Stimulated activated CD8-positive, alpha-beta memory T cell treated with anti-CD3 and anti-CD28 coated beads, Interleukin-7, amount 100 ng/mL, for 24 hours (primary cell): ENCODE results near the gene C6orf62.
"Not testable (repeated sequence)": the region's sequence is repeated elsewhere in the genome, so short reads cannot be mapped to it uniquely, and the experiment has no call there.

Source experiments
- DNase-seq: peaks from one replicate; pipeline ENCODE4 v3.0.0-alpha.2; 2020; ENCODE audit warnings: low read depth

Gene C6orf62

GRCh38 chr6:24696097-24696496, 22.9 kb downstream of the C6orf62 start:
- no peak for DNase-seq

- peak; percentile 9 for DNase-seq
Measured at GRCh38 chr6:24695635-24696034, 23.3 kb downstream of the C6orf62 start.

- no peak for DNase-seq
Measured at GRCh38 chr6:24694198-24694597, 24.8 kb downstream of the C6orf62 start.

GRCh38 chr6:24692848-24693592, 25.9 kb downstream of the C6orf62 start:
- no peak for DNase-seq

GRCh38 chr6:24692415-24692814, 26.5 kb downstream of the C6orf62 start:
- no peak for DNase-seq

- DNase-seq, result no peak
Measured at GRCh38 chr6:24692003-24692402, 27.0 kb downstream of the C6orf62 start.

- DNase-seq, result no peak
Measured at GRCh38 chr6:24691550-24691949, 27.4 kb downstream of the C6orf62 start.

GRCh38 chr6:24690593-24690992, 28.4 kb downstream of the C6orf62 start:
- no peak for DNase-seq

GRCh38 chr6:24689964-24690363, 29.0 kb downstream of the C6orf62 start:
- no peak for DNase-seq

GRCh38 chr6:24686946-24687345, 32.0 kb downstream of the C6orf62 start:
- DNase-seq, result no peak

- no peak for DNase-seq
Measured at GRCh38 chr6:24686408-24686807, 32.5 kb downstream of the C6orf62 start.

GRCh38 chr6:24683297-24684296, 35.4 kb downstream of the C6orf62 start:
- no peak for DNase-seq

- DNase-seq, result no peak
Measured at GRCh38 chr6:24680582-24680981, 38.4 kb downstream of the C6orf62 start.

GRCh38 chr6:24678792-24679352, 40.1 kb downstream of the C6orf62 start:
- not testable (repeated sequence) for DNase-seq

- DNase-seq, result no peak
Measured at GRCh38 chr6:24673625-24674024, 45.3 kb downstream of the C6orf62 start.

GRCh38 chr6:24672620-24673182, 46.3 kb downstream of the C6orf62 start:
- no peak for DNase-seq

GRCh38 chr6:24671077-24671476, 47.9 kb downstream of the C6orf62 start:
- DNase-seq, result not testable (repeated sequence)

- not testable (repeated sequence) for DNase-seq
Measured at GRCh38 chr6:24670492-24670891, 48.5 kb downstream of the C6orf62 start.

- no peak for DNase-seq
Measured at GRCh38 chr6:24668997-24669361, 50.0 kb downstream of the C6orf62 start.

- DNase-seq, result not testable (repeated sequence)
Measured at GRCh38 chr6:24668066-24668996, 50.6 kb downstream of the C6orf62 start.

GRCh38 chr6:24667378-24667803, 51.6 kb downstream of the C6orf62 start:
- no peak for DNase-seq
